Ovary (tissue), 9 donors: ENCODE results near the gene C1orf159. TPM values are rescaled to one million over a fixed set of nuclear protein-coding genes. Genes with fewer than 3 reads are reported as not detected.

ENCODE experiments used
- DNase-seq, 5 donors: peaks; one replicate each; pipeline ENCODE4 v3.0.0-alpha.2; 2019 to 2020
- H3K27ac ChIP-seq, 2 donors: fragments of 200-600 bp; one replicate each; pipeline versions ENCODE4 v1.5.1 to v1.8.0; 2019 to 2022
- H3K27me3 ChIP-seq: fragments of 200-600 bp; one replicate; pipeline ENCODE4 v1.8.0; 2022
- H3K36me3 ChIP-seq: fragments of 200-600 bp; sonication (generic); one replicate; pipeline ENCODE4 v1.5.1; 2019
- H3K4me1 ChIP-seq: one replicate; pipeline ENCODE4 v1.8.1; 2013; ENCODE audit warnings: mild to moderate bottlenecking, moderate library complexity; ENCODE audit not compliant: insufficient read depth
- H3K4me3 ChIP-seq: fragments of 200-600 bp; sonication (generic); one replicate; pipeline ENCODE4 v1.5.1; 2017
- H3K9me3 ChIP-seq, 2 donors: fragments of 200-600 bp in 1 of 2; sonication (generic) in 1 of 2; one replicate each; pipeline versions ENCODE4 v1.5.1 to v1.8.1; 2013 to 2019; ENCODE audit warnings: mild to moderate bottlenecking in 1 of 2, moderate library complexity in 1 of 2
- EP300 ChIP-seq: sonication (generic); formaldehyde crosslinking; IDR thresholded peaks from one replicate; pipeline ENCODE4 v1.6.1; 2017; ENCODE audit warnings: antibody characterized with exemption
- POLR2A ChIP-seq: fragments of 450-650 bp; IDR thresholded peaks from one replicate; pipeline ENCODE4 v1.6.1; 2017; ENCODE audit warnings: antibody characterized with exemption, mild to moderate bottlenecking, moderate library complexity
- WGBS, 3 donors: extraction: QIAGEN DNeasy Blood & Tissue Kit in 1 of 3; methylation state at CpG; one replicate each; pipeline versions ENCODE4 v1.1.5 to v1.1.7; 2013 to 2017; 5-methylcytosine and 5-hydroxymethylcytosine counted together
- intact Hi-C, 4 donors: fragments of 100-400 bp; cut with DNase I; formaldehyde crosslinking; loops; one replicate each; pipeline versions ENCODE4 v1.11.0 to v1.15.1; 2022 to 2023
- polyA plus RNA-seq, 2 donors: library from polyadenylated mRNA; stranded (reverse); fragments of 200-250 nt in 1 of 2; fragments of 350-450 nt in 1 of 2; fragmentation: Illumina TruSeq in 1 of 2; extraction: RNeasy Lipid Tissue Mini Kit (QIAGEN cat#74804) in 1 of 2; gene quantifications; one replicate each; pipeline ENCODE4 v1.2.3, GENCODE V29; 2013 to 2014
- total RNA-seq, 7 donors: library from RNA; depleted of rRNA in 2 of 7; stranded (reverse); fragments of >200 nt in 2 of 7; fragmentation: NEBNext Ultra II Directional in 3 of 7; extraction: Animal tissue kit (Norgen Biotek cat#: 25700) in 3 of 7; gene quantifications; one replicate each; pipeline versions ENCODE4 v1.1.0 to v1.2.4, GENCODE V29; 2016 to 2023
- TF ChIP-seq, protein P1 (sequence below), 3 donors: fragments of 450-650 bp in 2 of 3; fragments of 200-600 bp in 1 of 3; IDR thresholded peaks; one replicate each; pipeline versions ENCODE4 v1.5.1 to v1.8.0; 2016 to 2022; ENCODE audit warnings: antibody characterized with exemption in 3 of 3, mild to moderate bottlenecking in 1 of 3
- donor health status: DM: no; HTN: no; CAD: no; lungs with moderate emphysema.
- donor health status: DM: no; HTN: no; CAD: no.
- donor health status: Bipolar disorder and iron deficiency.
- donor health status: DM: yes; HTN: yes; CAD: no.
- donor health status: DM: no; HTN: no; CAD: no.
- donor health status: DM: yes; HTN: yes; CAD: no.

C1orf159 gene
- total and polyA plus RNA-seq, 9 donors = 0.28 to 22.1 (median 9.4) TPM

DNA sequence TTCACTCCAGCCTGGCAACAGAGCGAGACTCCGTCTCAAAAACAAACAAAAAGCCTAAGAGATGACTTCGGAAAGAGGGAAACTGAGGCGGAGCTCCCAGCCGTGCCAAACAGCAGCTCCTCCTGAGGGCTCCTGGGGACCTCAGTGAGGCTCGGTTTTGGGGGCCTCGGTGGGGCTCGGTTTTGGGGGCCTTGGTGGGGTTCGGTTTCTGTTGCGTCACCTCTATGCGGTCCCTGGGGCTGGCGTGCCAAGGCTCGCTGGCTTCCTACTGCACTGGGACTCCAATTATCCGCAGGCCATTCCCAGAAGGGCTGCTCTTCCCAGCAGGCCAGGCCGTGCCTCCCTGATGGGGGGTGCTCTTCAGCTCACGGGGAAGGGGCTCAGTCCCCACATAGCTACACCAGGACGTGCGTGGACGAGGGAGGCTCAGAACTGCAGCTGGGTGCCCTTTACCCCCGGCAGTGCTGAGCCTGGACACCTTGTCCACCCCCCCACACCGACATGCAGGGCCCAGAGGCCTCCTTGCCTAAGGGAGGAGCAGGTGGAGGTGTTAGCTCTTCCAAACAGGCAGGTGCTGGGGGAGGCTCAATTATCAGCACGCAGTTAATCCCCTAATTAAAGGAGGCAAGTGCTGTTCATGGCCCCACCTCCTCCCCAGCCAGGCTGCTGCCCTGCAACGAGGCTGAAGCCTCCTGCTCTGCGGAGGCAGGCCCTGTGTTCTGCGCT is 5.1 kb upstream of the C1orf159 start:
- Histone ChIP-seq H3K9me3 (no peaks in the 10 kb centered on the region), H3K4me3 (no peak overlapping the region), H3K4me1 (no peaks in the 10 kb centered on the region), H3K27ac (no peak overlapping the region), H3K27me3 (no peaks in the 10 kb centered on the region), H3K36me3 (no peaks in the 10 kb centered on the region)
- WGBS, 3 donors = 64 to 74% (median 66%) methylated on average over 22 to 25 of the region's 25 CpGs
- TF ChIP-seq, protein P1, sequence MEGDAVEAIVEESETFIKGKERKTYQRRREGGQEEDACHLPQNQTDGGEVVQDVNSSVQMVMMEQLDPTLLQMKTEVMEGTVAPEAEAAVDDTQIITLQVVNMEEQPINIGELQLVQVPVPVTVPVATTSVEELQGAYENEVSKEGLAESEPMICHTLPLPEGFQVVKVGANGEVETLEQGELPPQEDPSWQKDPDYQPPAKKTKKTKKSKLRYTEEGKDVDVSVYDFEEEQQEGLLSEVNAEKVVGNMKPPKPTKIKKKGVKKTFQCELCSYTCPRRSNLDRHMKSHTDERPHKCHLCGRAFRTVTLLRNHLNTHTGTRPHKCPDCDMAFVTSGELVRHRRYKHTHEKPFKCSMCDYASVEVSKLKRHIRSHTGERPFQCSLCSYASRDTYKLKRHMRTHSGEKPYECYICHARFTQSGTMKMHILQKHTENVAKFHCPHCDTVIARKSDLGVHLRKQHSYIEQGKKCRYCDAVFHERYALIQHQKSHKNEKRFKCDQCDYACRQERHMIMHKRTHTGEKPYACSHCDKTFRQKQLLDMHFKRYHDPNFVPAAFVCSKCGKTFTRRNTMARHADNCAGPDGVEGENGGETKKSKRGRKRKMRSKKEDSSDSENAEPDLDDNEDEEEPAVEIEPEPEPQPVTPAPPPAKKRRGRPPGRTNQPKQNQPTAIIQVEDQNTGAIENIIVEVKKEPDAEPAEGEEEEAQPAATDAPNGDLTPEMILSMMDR (IDR thresholded peaks at IDR 0.05) = no peak
- TF ChIP-seq POLR2A = no peak
- TF ChIP-seq EP300 = no peak
- no peak for DNase-seq
- intact Hi-C loops = loop anchor here in 3 of 4 donors (5.0 kb wide), 1 partner anchor 171 kb away; no protein-coding TSS in a partner anchor

- no peaks in the 10 kb centered on the region for H3K36me3 ChIP-seq
- peaks cover 1% of the 10 kb centered on the region for H3K4me1 ChIP-seq
- intact Hi-C loops = loop anchor here in 3 of 4 donors (5.0 kb wide), 1 partner anchor 172 kb away; no protein-coding TSS in a partner anchor
- WGBS, 3 donors = 58 to 70% (median 64%) methylated on average over 14 to 16 of the region's 16 CpGs
- H3K27ac ChIP-seq = no peak overlapping the region
- H3K27me3 ChIP-seq = no peaks in the 10 kb centered on the region
- H3K4me3 ChIP-seq = no peak overlapping the region
- TF ChIP-seq POLR2A = no peak
- TF ChIP-seq, protein P1 (IDR thresholded peaks at IDR 0.05) = no peak
- no peak for TF ChIP-seq EP300
- no peaks in the 10 kb centered on the region for H3K9me3 ChIP-seq
- peak in 2 of 5 donors; percentile 11 to 24 for DNase-seq
Measured at GRCh38 chr1:1120096-1120495, 4.2 kb upstream of the C1orf159 start.

GRCh38 chr1:1119272-1119890 is 3.5 kb upstream of the C1orf159 start:
- H3K27me3 ChIP-seq = no peaks in the 10 kb centered on the region

GRCh38 chr1:1118876-1119220 is 3.0 kb upstream of the C1orf159 start:
- Histone ChIP-seq H3K27me3 (no peaks in the 10 kb centered on the region), H3K36me3 (no peaks in the 10 kb centered on the region), H3K9me3 (no peaks in the 10 kb centered on the region), H3K4me1 (peaks cover 3% of the 10 kb centered on the region), H3K4me3 (no peak overlapping the region), H3K27ac (no peak overlapping the region)
- DNase-seq = peak in 1 of 5 donors; percentile 11
- TF ChIP-seq POLR2A = no peak
- TF ChIP-seq, protein P1 (IDR thresholded peaks at IDR 0.05) = no peak
- no peak for TF ChIP-seq EP300
- WGBS, 3 donors = 78 to 85% (median 80%) methylated on average over 11 of the region's 11 CpGs
- intact Hi-C loops = loop anchor here in 1 of 4 donors (10.0 kb wide), 1 partner anchor 256 kb away; the partner anchor contains the start of gene AURKAIP1

More at GRCh38 chr1:1119272-1119890, 3.5 kb upstream of the C1orf159 start:
- H3K4me3 ChIP-seq = no peak overlapping the region
- H3K4me1 ChIP-seq = peaks cover 3% of the 10 kb centered on the region
- H3K36me3 ChIP-seq = no peaks in the 10 kb centered on the region
- no peak overlapping the region for H3K27ac ChIP-seq
- 66 to 73% (median 72%) methylated on average over 20 of the region's 20 CpGs for WGBS, 3 donors
- H3K9me3 ChIP-seq = no peaks in the 10 kb centered on the region
- peak in 2 of 5 donors; percentile 10 to 29 for DNase-seq
- TF ChIP-seq EP300 = no peak
- TF ChIP-seq, protein P1 (IDR thresholded peaks at IDR 0.05) = no peak
- intact Hi-C loops = loop anchor here in 1 of 4 donors (10.0 kb wide), 1 partner anchor 255 kb away; the partner anchor contains the start of gene AURKAIP1
